ENCODE measurements around the gene CNNM2. TPM values are rescaled to one million over a fixed set of nuclear protein-coding genes. Genes with fewer than 3 reads are reported as not detected.
"Not testable (repeated sequence)": the region's sequence is repeated elsewhere in the genome, so short reads cannot be mapped to it uniquely, and the experiment has no call there.

CNNM2 gene
- total RNA-seq, 1 experiment from 2014 or later = 5.3 TPM

- DNase-seq (ENCODE audit: low read depth) = no peak
Observed at GRCh38 chr10:102926842-102927241, 8.7 kb downstream of the CNNM2 start.

GRCh38 chr10:102927311-102928010 is 9.4 kb downstream of the CNNM2 start:
- no peak for DNase-seq (ENCODE audit: low read depth)

DNA sequence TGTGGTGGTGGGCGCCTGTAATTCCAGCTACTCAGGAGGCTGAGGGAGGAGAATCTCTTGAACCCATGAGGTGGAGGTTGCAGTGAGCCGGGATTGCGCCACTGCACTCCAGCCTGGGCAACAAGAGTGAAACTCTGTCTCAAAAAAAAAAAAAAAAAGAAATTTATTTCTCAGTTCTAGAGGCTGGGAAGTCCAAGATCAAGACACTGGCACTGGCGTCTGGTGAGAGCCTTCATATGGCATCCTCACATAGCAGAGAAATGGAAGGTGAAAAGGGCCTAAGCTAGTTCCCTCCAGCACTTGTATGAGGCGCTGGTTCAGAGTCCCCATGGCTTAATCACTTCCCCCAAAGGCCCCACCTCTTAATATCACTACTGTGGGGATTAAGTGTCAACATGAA is 10.3 kb downstream of the CNNM2 start:
- not testable (repeated sequence) for DNase-seq (ENCODE audit: low read depth)

DNA sequence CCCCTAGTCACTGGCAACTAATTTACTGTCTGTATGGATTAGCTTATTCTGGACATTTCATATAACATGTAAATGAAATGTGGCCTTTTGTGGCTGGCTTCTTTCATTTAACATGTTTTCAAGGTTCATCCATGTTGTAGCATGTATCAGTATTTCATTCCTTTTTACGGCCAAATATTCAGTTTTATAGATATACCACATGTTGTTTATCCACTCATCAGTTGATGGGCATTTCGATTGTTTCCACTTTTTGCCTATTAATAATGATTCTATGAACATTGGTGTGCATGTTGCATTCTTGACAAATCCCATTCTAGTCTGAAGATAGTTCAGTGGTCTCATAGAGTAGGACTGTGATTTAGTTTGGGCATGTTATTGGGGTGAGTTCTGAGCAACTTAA is 12.6 kb downstream of the CNNM2 start:
- DNase-seq (ENCODE audit: low read depth) = no peak

- no peak for DNase-seq (ENCODE audit: low read depth)
Observed at GRCh38 chr10:102931643-102932042, 13.5 kb downstream of the CNNM2 start.

DNA sequence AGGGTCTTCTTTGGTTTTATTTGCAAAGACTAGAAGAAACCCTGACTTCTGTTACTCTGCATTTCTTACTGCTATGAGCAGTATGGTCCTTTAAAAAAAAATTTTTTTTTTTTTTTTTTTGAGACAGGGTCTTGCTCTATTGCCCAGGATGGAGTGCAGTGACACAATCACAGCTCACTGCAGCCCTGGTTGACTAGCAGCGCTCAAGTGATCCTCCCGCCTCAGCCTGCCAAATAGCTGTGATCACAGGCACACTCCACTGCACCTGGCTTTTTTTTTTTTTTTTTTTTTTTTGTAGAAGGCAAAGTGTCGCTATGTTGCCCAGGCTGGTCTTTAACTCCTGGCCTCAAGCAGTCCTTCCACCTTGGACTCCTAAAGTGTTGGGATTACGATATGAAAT is 17.4 kb downstream of the CNNM2 start:
- DNase-seq (ENCODE audit: low read depth) = no peak

- no peak for DNase-seq (ENCODE audit: low read depth)
Observed at GRCh38 chr10:102935939-102936605, 18.0 kb downstream of the CNNM2 start.

GRCh38 chr10:102941401-102941800 is 23.3 kb downstream of the CNNM2 start:
- DNase-seq (ENCODE audit: low read depth) = no peak

DNA sequence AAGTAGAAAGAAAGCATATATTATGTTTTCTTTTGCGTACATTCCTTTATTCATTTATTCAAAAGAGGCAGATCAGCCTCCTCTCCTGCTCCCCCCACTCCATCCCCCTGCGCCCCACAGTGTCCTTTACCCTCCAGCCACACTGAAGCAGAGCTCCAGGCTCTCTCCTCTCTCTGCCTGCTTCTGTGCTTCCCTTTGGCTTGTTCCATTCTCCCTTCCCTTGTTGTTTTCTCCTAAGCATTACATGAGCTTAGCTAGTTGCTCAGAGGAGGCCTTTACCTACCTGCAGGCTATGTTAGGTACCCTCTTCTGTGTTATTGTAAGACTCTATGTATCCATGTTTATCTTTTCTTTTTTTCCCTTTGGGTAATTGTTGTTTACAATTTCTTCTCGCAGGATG is 27.4 kb downstream of the CNNM2 start:
- no peak for DNase-seq (ENCODE audit: low read depth)

DNA sequence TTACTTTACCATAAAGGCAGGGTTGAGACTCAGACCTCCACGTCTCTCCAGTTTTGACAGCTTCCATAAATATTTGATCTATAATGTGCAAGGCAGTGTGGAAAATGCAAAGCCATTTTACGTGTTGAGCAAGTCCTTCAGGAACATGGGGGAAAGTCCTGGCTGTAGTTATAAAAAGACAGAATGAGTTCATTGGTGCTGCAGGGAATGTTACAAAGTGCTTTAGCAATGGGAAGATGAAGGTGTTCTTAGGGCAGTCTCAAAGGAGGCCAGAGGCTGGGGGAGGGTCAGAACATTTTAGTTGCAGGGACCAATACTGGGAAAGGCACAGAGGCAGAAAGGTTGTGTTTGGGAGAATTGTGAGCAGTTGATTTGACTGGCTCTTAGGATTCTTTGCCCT is 27.9 kb downstream of the CNNM2 start:
- DNase-seq (ENCODE audit: low read depth) = no peak

GRCh38 chr10:102946992-102947391 is 28.9 kb downstream of the CNNM2 start:
- DNase-seq (ENCODE audit: low read depth) = no peak

DNA sequence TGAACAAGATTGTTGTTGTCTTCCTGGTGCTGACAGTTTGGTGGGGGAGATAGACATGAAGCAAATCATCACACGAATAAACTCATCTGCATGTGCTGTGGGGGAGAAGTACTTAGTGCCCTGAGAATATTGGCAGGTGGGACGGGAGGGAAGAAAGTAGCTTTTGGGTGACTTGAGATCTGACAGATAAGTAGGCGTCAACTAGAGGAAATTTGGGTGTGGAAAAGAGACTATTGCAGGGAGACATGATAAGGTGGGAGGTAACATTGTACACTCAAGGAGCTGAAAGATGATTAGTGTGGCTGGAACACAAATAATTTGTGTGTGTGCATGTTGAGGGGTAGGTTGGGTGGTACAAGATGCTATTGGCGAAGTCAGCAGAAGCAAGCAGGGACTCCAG is 30.1 kb downstream of the CNNM2 start:
- no peak for DNase-seq (ENCODE audit: low read depth)

GRCh38 chr10:102948786-102949185 is 30.7 kb downstream of the CNNM2 start:
- no peak for DNase-seq (ENCODE audit: low read depth)

DNA sequence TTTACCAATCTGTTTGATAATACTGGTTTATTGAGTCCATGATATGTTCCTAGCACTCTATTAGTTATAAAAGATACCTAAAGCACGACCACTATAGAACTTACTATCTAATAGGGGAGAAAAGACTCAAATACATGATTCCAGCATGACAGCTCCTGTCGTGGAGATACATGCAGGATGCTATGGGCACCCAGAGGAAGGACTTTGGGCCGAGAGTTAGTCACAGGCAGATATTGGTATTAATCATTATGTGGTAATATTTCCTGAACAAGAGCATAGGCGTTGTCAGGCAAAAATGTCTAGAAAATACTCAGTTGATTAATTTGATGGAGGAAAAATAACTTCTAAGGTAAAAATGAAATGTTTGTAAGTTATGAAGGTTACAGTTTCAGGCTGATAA is 31.8 kb downstream of the CNNM2 start:
- no peak for DNase-seq (ENCODE audit: low read depth)

DNA sequence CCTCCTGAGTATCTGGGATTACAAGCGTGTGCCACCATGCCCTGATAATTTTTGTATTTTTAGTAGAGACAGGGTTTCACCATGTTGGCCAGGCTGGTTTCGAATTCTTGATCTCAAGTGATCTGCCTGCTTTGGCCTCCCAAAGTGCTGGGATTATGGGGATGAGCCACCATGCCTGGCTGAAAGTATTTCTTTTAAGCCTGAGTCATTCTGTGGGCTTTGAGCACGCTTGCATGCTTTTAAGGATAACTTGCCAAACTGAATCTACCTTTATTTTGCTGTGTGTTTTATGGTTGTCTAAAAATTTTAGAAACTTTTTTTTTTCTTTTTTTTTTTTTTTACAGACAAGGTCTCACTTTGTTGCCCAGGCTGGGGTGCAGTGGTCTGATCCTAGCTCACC is 33.2 kb downstream of the CNNM2 start:
- DNase-seq (ENCODE audit: low read depth) = peak; percentile 3

DNA sequence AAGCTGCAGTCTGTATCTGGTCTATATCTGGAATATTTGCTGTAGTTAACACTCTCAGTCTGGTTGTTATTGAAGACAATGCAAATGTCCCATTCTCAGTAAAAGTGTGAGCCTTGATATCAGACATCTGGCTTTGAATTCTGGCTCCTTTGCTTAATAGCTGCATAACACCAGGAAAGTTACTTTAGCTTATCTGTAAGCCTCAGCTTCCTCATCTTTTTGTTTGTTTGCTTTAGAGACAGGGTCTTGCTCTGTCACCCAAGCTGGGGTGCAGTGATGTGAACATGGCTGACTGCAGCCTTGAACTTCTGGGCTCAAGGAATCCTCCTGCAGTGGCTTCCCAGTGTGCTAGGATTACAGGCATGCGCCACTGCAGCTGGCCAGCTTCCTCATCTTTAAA is 41.3 kb downstream of the CNNM2 start:
- no peak for DNase-seq (ENCODE audit: low read depth)

DNA sequence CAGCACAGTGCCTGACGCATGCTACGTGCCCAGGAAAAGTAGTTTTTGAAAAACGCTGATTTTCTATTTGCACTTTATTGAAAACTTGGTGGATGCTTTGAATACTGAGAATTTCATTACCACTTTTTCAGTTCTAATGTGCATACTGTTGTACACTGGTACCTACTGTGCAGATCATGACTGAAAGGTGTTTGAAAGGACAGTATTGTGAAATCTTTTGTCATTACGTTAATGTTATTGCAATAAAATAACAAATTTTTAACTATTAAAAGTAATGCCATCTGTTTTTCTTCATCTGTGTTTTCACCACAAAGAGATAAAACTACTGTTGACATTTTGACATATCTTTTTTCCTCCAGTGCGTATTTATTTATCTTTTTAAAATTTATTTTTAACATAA is 42.1 kb downstream of the CNNM2 start:
- no peak for DNase-seq (ENCODE audit: low read depth)

DNA sequence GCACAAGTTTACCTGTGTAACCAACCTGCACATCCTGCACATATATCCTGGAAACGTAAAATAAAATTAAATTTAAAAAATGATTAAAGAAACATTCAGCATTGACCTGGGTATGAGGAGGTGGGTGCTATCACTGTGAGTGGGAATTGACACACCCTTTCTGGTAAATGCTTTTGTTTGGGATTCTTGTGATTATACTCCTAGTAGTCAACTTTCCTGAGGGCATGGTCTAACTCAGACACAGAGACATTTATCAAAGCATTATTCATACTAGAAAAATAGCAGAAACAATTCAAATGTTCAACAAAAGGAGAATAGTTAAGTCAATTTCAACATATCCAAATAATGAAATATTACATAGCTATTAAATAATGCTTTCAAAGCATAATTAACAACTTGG is 44.2 kb downstream of the CNNM2 start:
- no peak for DNase-seq (ENCODE audit: low read depth)

- DNase-seq (ENCODE audit: low read depth) = peak; percentile 10
Observed at GRCh38 chr10:102962951-102963755, 45.1 kb downstream of the CNNM2 start.

- no peak for DNase-seq (ENCODE audit: low read depth)
Observed at GRCh38 chr10:102963756-102964025, 45.6 kb downstream of the CNNM2 start.

DNA sequence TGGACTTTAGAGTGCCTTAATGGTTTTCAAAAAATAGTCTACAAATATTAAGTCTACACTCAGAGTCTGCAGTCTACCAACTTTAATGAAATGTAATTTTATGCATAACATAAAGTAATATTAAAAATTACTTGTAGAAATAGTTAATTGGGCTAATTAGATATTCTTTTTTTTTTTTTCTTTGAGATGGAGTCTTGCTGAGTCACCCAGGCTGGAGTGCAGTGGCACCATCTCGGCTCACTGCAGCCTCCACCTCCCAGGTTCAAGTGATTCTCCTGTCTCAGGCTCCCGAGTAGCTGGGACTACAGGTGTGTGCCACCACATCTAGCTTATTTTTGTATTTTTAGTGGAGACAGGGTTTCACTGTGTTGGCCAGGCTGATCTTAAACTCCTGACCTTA is 46.0 kb downstream of the CNNM2 start:
- not testable (repeated sequence) for DNase-seq (ENCODE audit: low read depth)

DNA sequence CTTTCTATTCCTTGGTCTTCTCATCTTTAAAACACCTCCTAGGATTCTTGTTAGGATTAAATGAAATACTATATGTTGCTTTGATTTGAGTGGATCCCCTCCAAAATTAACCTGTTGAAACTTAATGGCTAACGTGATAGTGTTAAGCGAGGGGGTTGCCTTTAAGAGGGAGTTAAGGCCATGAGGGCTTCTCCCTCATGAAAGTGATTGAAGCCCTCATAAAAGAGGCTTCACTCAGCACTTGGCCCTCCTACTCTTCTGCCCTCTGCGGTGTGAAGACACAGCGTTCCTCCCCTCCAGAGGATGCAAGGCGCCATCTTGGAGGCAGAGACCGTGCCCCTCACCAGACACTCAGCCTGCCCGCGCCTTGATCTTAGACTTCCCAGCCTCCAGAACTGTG is 46.6 kb downstream of the CNNM2 start:
- DNase-seq (ENCODE audit: low read depth) = no peak

GRCh38 chr10:102965311-102965851 is 47.3 kb downstream of the CNNM2 start:
- no peak for DNase-seq (ENCODE audit: low read depth)
